Measurements from ENCODE around the gene FBXO38.
A peak's percentile ranks its signal among the peaks of the same experiment; 100 is the strongest.

DNA sequence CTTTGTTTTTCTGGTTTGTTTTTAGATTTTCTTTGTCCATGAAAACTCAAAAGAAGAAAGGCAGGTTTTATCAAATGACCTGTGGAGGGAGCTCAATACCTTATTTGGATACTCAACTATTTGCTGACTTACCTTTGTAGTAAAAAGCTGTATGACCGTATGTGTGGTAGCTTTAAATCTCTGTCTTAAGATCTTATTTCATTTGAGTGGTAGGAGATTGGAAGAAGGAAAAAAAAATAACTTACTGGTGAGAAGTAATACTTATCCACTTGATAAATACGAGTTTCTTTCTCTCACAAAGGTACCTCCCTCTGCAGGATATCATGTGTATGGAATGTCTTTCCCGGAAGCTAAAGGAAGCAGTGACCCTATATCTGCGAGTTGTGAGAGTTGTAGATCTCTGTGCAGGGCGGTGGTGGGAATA, 15.0 kb downstream of the FBXO38 start:
- TF ChIP-seq CTCF (IDR thresholded peaks at IDR 0.05): peak; percentile 25
- no peak for TF ChIP-seq EZH2 (IDR thresholded peaks at IDR 0.05)
- no peak for TF ChIP-seq EZH2phosphoT487 (IDR thresholded peaks at IDR 0.05)
